Right renal pelvis (tissue), 4 donors: Measurements from ENCODE around the gene BUB1. TPM values are rescaled to one million over a fixed set of nuclear protein-coding genes. Genes with fewer than 3 reads are reported as not detected.
"Not testable (repeated sequence)": the region's sequence is repeated elsewhere in the genome, so short reads cannot be mapped to it uniquely, and the experiment has no call there.

Experiments used
- DNase-seq, 4 donors: peaks; one replicate each; pipeline ENCODE4 v3.0.0-alpha.2; 2013; ENCODE audit warnings: low read depth in 4 of 4, low spot score in 3 of 4, missing footprints in 1 of 4
- polyA plus RNA-seq, 4 donors: library from polyadenylated mRNA; unstranded; fragments of 120-200 nt; gene quantifications; one replicate each; pipeline ENCODE4 v1.2.1, GENCODE V29; 2013; ENCODE audit not compliant: insufficient read length in 4 of 4

The BUB1 gene
- polyA plus RNA-seq, 4 donors: 21.3 to 24.3 (median 23.0) TPM

DNA sequence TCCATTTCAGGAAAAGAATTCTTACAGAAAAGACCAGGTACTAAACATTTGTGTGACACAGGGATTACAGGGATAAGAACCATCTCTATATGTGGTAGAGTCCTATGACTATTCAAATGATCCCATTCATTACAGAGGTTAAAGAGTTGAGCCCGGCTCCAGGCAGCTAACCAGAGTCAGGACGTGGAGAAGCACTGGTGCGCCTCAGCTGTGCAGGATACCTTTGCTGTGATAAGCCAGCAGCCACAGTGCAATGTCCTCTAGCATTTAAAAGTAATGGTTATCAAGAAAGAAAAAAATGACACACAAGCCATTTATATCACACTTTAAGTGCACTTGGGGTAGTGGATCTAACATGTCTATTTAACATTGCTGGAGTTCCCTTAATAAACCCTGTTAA, 17.3 kb downstream of the BUB1 start:
- no peak for DNase-seq

- no peak for DNase-seq
These were observed 18.6 kb downstream of the BUB1 start for GRCh38 chr2:110659248-110659647.

- DNase-seq: no peak
These were observed 20.0 kb downstream of the BUB1 start for GRCh38 chr2:110657724-110658305.

DNA sequence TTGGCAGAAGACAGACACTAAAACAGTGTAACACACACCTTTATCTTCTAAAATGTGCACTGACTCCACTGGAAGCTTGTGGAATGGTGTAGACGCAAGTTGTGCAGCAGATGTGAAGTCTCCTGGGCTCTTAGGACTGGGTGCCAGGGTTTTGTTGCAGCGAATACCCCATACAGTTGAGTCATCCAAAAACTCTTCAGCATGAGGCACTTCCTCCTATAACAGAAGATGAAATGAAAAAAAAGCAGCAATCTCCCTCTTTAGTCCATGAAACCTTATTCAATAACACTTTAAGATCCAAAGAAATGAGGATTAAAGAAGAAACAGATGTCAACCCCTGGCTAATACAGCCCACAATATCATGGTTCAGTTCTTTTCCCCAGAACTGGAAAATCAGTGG, 22.2 kb downstream of the BUB1 start:
- DNase-seq: no peak

DNA sequence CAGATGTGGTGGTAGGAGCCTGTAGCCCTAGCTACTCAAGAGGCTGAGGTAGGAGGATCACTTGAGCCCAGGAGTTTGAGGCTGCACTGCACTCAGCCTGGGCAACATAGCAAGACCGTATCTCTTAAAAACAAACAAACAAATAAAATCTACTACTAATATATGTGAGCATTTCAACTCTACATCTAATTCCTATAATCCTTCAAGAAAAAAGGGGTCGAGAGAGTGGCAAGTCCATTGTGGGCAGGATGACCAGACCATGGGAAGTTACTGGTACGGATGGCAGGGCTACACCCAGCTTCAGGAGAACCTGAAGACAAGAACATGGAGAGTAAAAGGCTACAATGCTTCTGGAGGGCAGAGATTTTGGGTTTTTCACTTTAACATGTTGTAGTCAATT, 24.0 kb downstream of the BUB1 start:
- DNase-seq: no peak

- DNase-seq: no peak
These were observed 27.5 kb downstream of the BUB1 start for GRCh38 chr2:110650346-110650745.

- no peak for DNase-seq
These were observed 30.1 kb downstream of the BUB1 start for GRCh38 chr2:110647777-110648176.

GRCh38 chr2:110645616-110646015, 32.2 kb downstream of the BUB1 start:
- no peak for DNase-seq

GRCh38 chr2:110644357-110644756, 33.5 kb downstream of the BUB1 start:
- no peak for DNase-seq

DNA sequence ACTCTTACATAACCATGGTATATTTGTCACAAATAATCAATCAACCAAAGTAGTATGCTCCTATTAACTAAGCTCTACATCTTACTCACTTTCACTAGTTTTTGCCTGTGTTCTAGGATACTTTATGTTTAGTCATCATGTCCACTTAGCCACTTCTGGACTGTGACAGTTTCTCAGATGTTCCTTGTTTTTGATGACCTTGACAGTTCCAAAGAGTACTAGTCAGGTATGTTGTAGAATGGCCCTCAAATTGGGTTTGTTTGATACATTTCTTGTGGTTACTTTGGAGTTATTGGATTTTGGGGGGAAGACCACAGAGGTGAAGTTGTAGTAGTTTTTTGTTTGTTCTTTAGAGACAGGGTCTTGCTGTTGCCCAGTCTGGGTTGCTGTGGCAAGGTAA, 35.5 kb downstream of the BUB1 start:
- DNase-seq: no peak

DNA sequence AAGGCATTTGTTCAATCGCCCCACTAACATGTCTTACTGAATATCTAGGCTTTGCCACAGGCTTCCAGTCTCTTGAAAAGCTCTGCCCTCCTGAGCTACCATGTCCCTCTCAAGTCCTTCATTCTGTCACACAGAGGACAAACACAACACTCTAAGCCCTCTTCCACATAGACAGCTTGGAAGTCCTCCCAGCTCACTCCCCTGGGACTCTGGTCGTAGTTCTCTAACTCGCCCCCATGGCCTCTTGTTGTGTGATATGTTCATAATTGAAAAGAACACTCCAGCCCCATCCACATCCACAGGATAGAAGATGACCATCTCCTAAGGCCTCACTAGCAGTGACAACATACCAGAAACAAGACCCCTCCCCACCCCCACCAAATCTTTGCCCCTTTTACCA, 37.9 kb downstream of the BUB1 start:
- DNase-seq: no peak

DNA sequence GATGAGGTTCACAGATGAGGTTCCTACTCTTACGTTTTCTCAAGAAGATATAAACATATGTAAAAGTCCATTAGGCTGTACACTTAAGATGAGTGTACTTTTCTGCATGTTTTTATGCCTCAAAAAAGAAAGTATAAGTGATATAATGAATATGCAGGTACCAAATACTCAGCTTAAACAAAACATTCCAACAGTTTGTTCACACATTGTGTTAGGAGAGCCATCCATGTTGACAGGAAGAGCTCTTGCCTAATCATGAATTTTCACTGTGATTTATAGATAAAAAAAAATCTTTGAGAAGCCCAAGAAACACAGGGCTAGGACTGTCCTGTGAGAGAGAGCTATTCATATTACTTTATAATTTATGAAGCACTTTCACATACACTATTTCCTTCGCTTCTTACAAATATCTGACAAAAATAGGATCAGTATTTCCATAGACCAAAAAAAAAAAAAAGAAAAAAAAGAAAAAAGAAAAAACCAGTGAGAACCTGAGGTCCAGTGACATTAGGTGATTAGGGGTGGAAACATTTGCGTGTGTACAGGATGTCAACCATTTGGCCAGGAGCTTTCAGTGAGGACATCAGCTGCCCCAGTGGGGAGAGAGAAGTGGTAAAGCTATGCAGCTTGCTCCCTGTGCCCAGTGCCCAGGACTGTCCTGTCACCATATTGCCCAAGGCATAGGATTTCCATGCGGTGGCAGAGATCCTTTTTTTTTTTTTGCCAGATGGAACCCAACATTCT, 38.7 kb downstream of the BUB1 start:
- no peak for DNase-seq

GRCh38 chr2:110638004-110638403, 39.9 kb downstream of the BUB1 start:
- no peak for DNase-seq

- no peak for DNase-seq
These were observed 40.8 kb downstream of the BUB1 start for GRCh38 chr2:110637093-110637492.

GRCh38 chr2:110635949-110636628, 41.8 kb downstream of the BUB1 start:
- DNase-seq: not testable (repeated sequence)

DNA sequence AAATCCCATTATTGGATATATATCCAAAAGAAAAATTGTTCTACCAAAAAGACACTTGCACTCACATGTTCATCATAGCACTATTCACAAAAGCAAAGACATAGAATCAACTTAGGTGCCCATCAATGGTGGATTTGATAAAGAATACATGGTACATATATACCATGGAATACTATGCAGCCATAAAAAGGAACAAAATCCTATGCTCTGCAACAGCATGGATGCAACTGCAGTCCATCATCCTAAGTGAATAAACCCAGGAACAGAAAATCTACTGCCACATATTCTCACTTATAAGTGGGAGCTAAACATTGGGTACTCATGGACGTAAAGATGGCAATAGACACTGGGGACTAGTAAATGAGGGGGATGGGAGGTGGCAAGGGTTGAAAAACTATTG, 50.5 kb downstream of the BUB1 start:
- DNase-seq: not testable (repeated sequence)

GRCh38 chr2:110619326-110619939, 58.4 kb downstream of the BUB1 start:
- not testable (repeated sequence) for DNase-seq

- not testable (repeated sequence) for DNase-seq
These were observed 63.9 kb downstream of the BUB1 start for GRCh38 chr2:110613927-110614326.

- DNase-seq: not testable (repeated sequence)
These were observed 67.1 kb downstream of the BUB1 start for GRCh38 chr2:110610613-110611250.

- not testable (repeated sequence) for DNase-seq
These were observed 67.8 kb downstream of the BUB1 start for GRCh38 chr2:110609843-110610612.
